Astrocyte (in vitro differentiated cells and primary cell): Measurements from ENCODE around the gene CIAPIN1. TPM values are rescaled to one million over a fixed set of nuclear protein-coding genes. Genes with fewer than 3 reads are reported as not detected.

ENCODE experiments used
- DNase-seq: peaks from one replicate; pipeline ENCODE4 v3.0.0-alpha.2; 2010; ENCODE audit warnings: low read depth
- FAIRE-seq: peaks from 2 replicates; lab custom pipeline; 2011; peaks lifted over from hg19 to GRCh38; lab: Jason Lieb, UNC
- H2AFZ ChIP-seq: 2 replicates; pipeline ENCODE4 v1.6.0; 2012; ENCODE audit warnings: low read depth, low read length, inconsistent platforms
- H3K27ac ChIP-seq: 2 replicates; pipeline ENCODE4 v1.5.1; 2011; ENCODE audit warnings: low read depth, low read length, inconsistent platforms
- H3K27me3 ChIP-seq: 2 replicates; pipeline ENCODE4 v1.6.0; 2011; ENCODE audit warnings: low read length, inconsistent platforms; ENCODE audit not compliant: insufficient read depth
- H3K36me3 ChIP-seq: 2 replicates; pipeline ENCODE4 v1.5.1; 2011; ENCODE audit warnings: low read length, inconsistent platforms; ENCODE audit not compliant: insufficient read depth
- H3K4me1 ChIP-seq: 2 replicates; pipeline ENCODE4 v1.5.1; 2011; ENCODE audit warnings: low read length, inconsistent platforms; ENCODE audit not compliant: insufficient read depth
- H3K4me2 ChIP-seq: 2 replicates; pipeline ENCODE4 v1.6.0; 2012; ENCODE audit warnings: low read length, inconsistent platforms
- H3K4me3 ChIP-seq: 2 replicates; pipeline ENCODE4 v1.5.1; 2011; ENCODE audit warnings: low read depth, mild to moderate bottlenecking, low read length, inconsistent platforms; ENCODE audit not compliant: insufficient read depth
- H3K79me2 ChIP-seq: 2 replicates; pipeline ENCODE4 v1.6.0; 2012; ENCODE audit warnings: mild to moderate bottlenecking, low read length, inconsistent platforms; ENCODE audit not compliant: insufficient read depth
- H3K9ac ChIP-seq: 2 replicates; pipeline ENCODE4 v1.6.0; 2012; ENCODE audit warnings: mild to moderate bottlenecking, low read length, inconsistent platforms
- H3K9me3 ChIP-seq: 2 replicates; pipeline ENCODE4 v1.5.1; 2012; ENCODE audit warnings: low read depth, mild to moderate bottlenecking, low read length, inconsistent platforms; ENCODE audit not compliant: insufficient read depth
- H4K20me1 ChIP-seq: 2 replicates; pipeline ENCODE4 v1.6.0; 2012; ENCODE audit warnings: low read length, inconsistent platforms; ENCODE audit not compliant: insufficient read depth
- H3K27ac Mint-ChIP-seq: one replicate; pipeline ENCODE4 v1.8.0; 2021; ENCODE audit warnings: mild to moderate bottlenecking, mixed read lengths; ENCODE audit not compliant: unreplicated experiment
- H3K27me3 Mint-ChIP-seq: one replicate; pipeline ENCODE4 v1.8.0; 2021; ENCODE audit warnings: low read depth, mixed read lengths; ENCODE audit not compliant: unreplicated experiment
- H3K36me3 Mint-ChIP-seq: one replicate; pipeline ENCODE4 v1.8.0; 2021; ENCODE audit warnings: low read depth, mixed read lengths; ENCODE audit not compliant: unreplicated experiment
- H3K4me1 Mint-ChIP-seq: one replicate; pipeline ENCODE4 v1.8.0; 2021; ENCODE audit warnings: low read depth, mixed read lengths; ENCODE audit not compliant: unreplicated experiment
- H3K4me3 Mint-ChIP-seq: one replicate; pipeline ENCODE4 v1.8.0; 2021; ENCODE audit warnings: mild to moderate bottlenecking, moderate library complexity, mixed read lengths; ENCODE audit not compliant: unreplicated experiment
- H3K9me3 Mint-ChIP-seq: one replicate; pipeline ENCODE4 v1.8.0; 2021; ENCODE audit warnings: mild to moderate bottlenecking, mixed read lengths; ENCODE audit not compliant: unreplicated experiment
- CTCF ChIP-seq: IDR thresholded peaks from 2 replicates; pipeline ENCODE4 v1.5.1; 2011; ENCODE audit warnings: low read depth, mild to moderate bottlenecking, inconsistent platforms, low read length, moderate library complexity; ENCODE audit not compliant: insufficient read depth
- EZH2 ChIP-seq: IDR thresholded peaks from 2 replicates; pipeline ENCODE4 v1.6.1; 2012; ENCODE audit warnings: mild to moderate bottlenecking, low read length, inconsistent platforms; ENCODE audit not compliant: insufficient read depth
- total RNA-seq: library from RNA; stranded (reverse); gene quantifications from 2 replicates; pipeline ENCODE4 v1.2.1, GENCODE V29; 2021

Gene CIAPIN1
- total RNA-seq, 1 donor from 2014 or later, result 68.9 TPM

DNA sequence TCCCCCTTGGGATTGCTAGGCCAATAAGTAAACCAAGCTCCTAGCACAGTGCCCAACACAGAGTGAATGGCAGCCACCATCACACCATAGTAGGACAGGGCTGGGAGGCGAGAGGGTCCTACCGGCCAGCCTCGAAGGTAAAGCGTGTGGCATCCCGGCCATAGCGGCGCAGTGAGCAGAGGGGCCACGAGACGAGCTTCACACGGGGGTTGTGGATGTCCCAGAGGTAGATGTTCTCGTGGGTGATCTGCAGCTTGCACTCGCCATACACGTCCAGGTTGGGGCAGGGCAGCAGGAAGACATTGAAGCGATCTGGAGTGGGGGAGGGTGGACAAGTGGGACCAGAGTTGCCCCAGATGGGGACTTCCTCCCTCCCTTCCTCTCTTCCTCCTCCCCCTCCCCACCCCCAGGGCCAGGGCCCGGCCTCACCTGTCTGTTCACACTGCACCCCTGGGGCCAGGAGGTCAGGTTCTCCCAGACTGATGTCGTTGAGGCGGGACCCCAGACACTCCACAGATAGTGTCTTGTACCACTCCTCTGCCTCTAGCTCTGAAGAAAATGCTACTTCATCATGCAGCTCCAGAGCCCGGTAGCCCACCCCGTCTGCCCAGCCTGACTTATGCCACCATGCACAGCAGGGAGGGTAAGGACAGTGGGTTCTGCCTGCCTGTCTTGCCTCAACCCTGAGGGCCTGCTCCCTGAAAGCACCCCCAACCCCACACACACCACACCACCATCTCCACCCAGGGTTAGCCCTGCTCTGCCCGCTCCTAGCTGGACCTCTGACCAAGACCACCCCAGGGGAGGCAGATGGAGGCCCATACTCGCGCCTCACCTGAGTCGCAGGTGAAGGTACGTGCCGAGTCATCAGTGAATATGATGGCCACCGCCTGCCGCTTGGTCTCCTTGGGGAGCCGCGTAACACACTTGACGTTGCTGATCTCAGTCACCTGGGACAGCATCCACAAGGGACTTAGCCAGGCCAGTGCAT, 27.8 kb upstream of the CIAPIN1 start:
- H3K27ac ChIP-seq, result no peak overlapping the region
- H2AFZ ChIP-seq, result no peak overlapping the region
- H3K36me3 Mint-ChIP-seq, result peaks cover 11% of the 10 kb centered on the region

GRCh38 chr16:57473906-57474305, 26.7 kb upstream of the CIAPIN1 start:
- H3K9me3 ChIP-seq, result no peaks in the 10 kb centered on the region
- H3K4me3 ChIP-seq, result no peak overlapping the region
- H3K79me2 ChIP-seq, result no peaks in the 10 kb centered on the region
- peaks cover 58% of the 10 kb centered on the region for H4K20me1 ChIP-seq
- no peak for DNase-seq
- peaks cover 36% of the 10 kb centered on the region for H3K36me3 ChIP-seq
- Mint-ChIP-seq H3K36me3 (peaks cover 15% of the 10 kb centered on the region), H3K4me3 (no peak overlapping the region), H3K27ac (peak overlapping the region; percentile 47), H3K27me3 (no peaks in the 10 kb centered on the region), H3K4me1 (peaks cover 7% of the 10 kb centered on the region), H3K9me3 (no peaks in the 10 kb centered on the region)
- H3K27ac ChIP-seq, result no peak overlapping the region
- FAIRE-seq, result no peak
- TF ChIP-seq EZH2 (no peak), CTCF (no peak)
- peaks cover 6% of the 10 kb centered on the region for H3K4me1 ChIP-seq
- H3K9ac ChIP-seq, result no peak overlapping the region
- no peaks in the 10 kb centered on the region for H3K27me3 ChIP-seq
- H3K4me2 ChIP-seq, result no peak overlapping the region
- H2AFZ ChIP-seq, result no peak overlapping the region

More for the DNA sequence above, 27.8 kb upstream of the CIAPIN1 start:
- no peaks in the 10 kb centered on the region for H3K27me3 ChIP-seq
- peaks cover 48% of the 10 kb centered on the region for H4K20me1 ChIP-seq
- H3K27me3 Mint-ChIP-seq, result no peaks in the 10 kb centered on the region
- peaks cover 27% of the 10 kb centered on the region for H3K36me3 ChIP-seq
- no peaks in the 10 kb centered on the region for H3K9me3 ChIP-seq
- H3K27ac Mint-ChIP-seq, result peak overlapping the region; percentile 80
- TF ChIP-seq EZH2, result no peak
- TF ChIP-seq CTCF, result no peak
- H3K4me3 Mint-ChIP-seq, result no peak overlapping the region
- H3K4me1 ChIP-seq, result peaks cover 14% of the 10 kb centered on the region
- no peaks in the 10 kb centered on the region for H3K79me2 ChIP-seq
- DNase-seq (no peak), FAIRE-seq (no peak)
- H3K4me2 ChIP-seq, result no peak overlapping the region
- H3K9me3 Mint-ChIP-seq, result no peaks in the 10 kb centered on the region
- H3K9ac ChIP-seq, result no peak overlapping the region
- H3K4me1 Mint-ChIP-seq, result peaks cover 12% of the 10 kb centered on the region
- no peak overlapping the region for H3K4me3 ChIP-seq
